GM18909 (cell line): ENCODE measurements around the gene DDN.

Source experiments
- ATAC-seq: cut with Tn5 transposase; IDR thresholded peaks from one replicate; pipeline ENCODE4 v1.9.1; 2021; ENCODE audit warnings: mild to moderate bottlenecking; ENCODE audit not compliant: unreplicated experiment, poor library complexity

The DDN gene

GRCh38 chr12:48985901-48986300 lies 13.3 kb downstream of the DDN start:
- no peak for ATAC-seq

- ATAC-seq = no peak
Observed at GRCh38 chr12:48985475-48985897, 13.7 kb downstream of the DDN start.

GRCh38 chr12:48982397-48983080 lies 16.6 kb downstream of the DDN start:
- ATAC-seq = no peak

GRCh38 chr12:48981757-48982157 lies 17.4 kb downstream of the DDN start:
- no peak for ATAC-seq

GRCh38 chr12:48980953-48981756 lies 18.0 kb downstream of the DDN start:
- ATAC-seq = no peak

- no peak for ATAC-seq
Observed at GRCh38 chr12:48980389-48980952, 18.7 kb downstream of the DDN start.

GRCh38 chr12:48979602-48980388 lies 19.4 kb downstream of the DDN start:
- no peak for ATAC-seq

GRCh38 chr12:48978741-48979601 lies 20.2 kb downstream of the DDN start:
- ATAC-seq = no peak

GRCh38 chr12:48978291-48978740 lies 20.9 kb downstream of the DDN start, which contains the start of gene WNT1:
WNT1 (plus strand) TSS chr12:48978322; CDS start chr12:48978651, 329 bp downstream.
- ATAC-seq = no peak

- ATAC-seq = peak; percentile 56
Observed at GRCh38 chr12:48977290-48978281, 21.6 kb downstream of the DDN start.

GRCh38 chr12:48973941-48974673 lies 25.1 kb downstream of the DDN start:
- ATAC-seq = no peak

GRCh38 chr12:48973531-48973930 lies 25.6 kb downstream of the DDN start:
- ATAC-seq = no peak

GRCh38 chr12:48972952-48973483 lies 26.2 kb downstream of the DDN start:
- no peak for ATAC-seq

GRCh38 chr12:48972213-48972951 lies 26.8 kb downstream of the DDN start:
- ATAC-seq = no peak

- ATAC-seq = no peak
Observed at GRCh38 chr12:48970702-48971334, 28.4 kb downstream of the DDN start.
